ENCODE results near the gene HIC1. TPM values are rescaled to one million over a fixed set of nuclear protein-coding genes. Genes with fewer than 3 reads are reported as not detected.

The HIC1 gene
- total RNA-seq, 4 donors from 2014 or later: 6.8 to 40.4 (median 12.8) TPM

GRCh38 chr17:2070241-2071023 lies 15.5 kb downstream of the HIC1 start:
- peak in 1 of 3 donors; percentile 33 for DNase-seq
- H3K4me1 ChIP-seq: peaks cover 2 to 47% (median 17%) of the 10 kb centered on the region in 4 donors
- H3K4me3 ChIP-seq: no peak overlapping the region
- H3K27me3 ChIP-seq: no peaks in the 10 kb centered on the region
- H3K9me3 ChIP-seq: no peaks in the 10 kb centered on the region
- H3K27ac ChIP-seq: peak overlapping the region; percentile 63 to 94 (median 70)
- H3K36me3 ChIP-seq: no peaks in the 10 kb centered on the region
- TF ChIP-seq CTCF (IDR thresholded peaks at IDR 0.05) (no peak), POLR2A (IDR thresholded peaks at IDR 0.05) (no peak)

- Histone ChIP-seq H3K36me3 (no peaks in the 10 kb centered on the region), H3K27ac (peak overlapping the region; percentile 63 to 94 (median 70)), H3K9me3 (no peaks in the 10 kb centered on the region), H3K4me1 (peaks cover 2 to 47% (median 17%) of the 10 kb centered on the region in 4 donors), H3K27me3 (no peaks in the 10 kb centered on the region), H3K4me3 (no peak overlapping the region)
- peak in 1 of 3 donors; percentile 27 for DNase-seq
- TF ChIP-seq CTCF (IDR thresholded peaks at IDR 0.05) (no peak), POLR2A (IDR thresholded peaks at IDR 0.05) (no peak)
Measured at GRCh38 chr17:2071024-2071385, 16.1 kb downstream of the HIC1 start.

- H3K9me3 ChIP-seq: no peaks in the 10 kb centered on the region
- DNase-seq: peak in 1 of 3 donors; percentile 53
- no peak overlapping the region for H3K4me3 ChIP-seq
- peaks cover 2 to 47% (median 17%) of the 10 kb centered on the region in 4 donors for H3K4me1 ChIP-seq
- H3K27ac ChIP-seq: peak overlapping the region; percentile 63 to 94 (median 70)
- TF ChIP-seq POLR2A (IDR thresholded peaks at IDR 0.05) (no peak), CTCF (IDR thresholded peaks at IDR 0.05) (no peak)
- H3K27me3 ChIP-seq: no peaks in the 10 kb centered on the region
- no peaks in the 10 kb centered on the region for H3K36me3 ChIP-seq
Measured at GRCh38 chr17:2071455-2072281, 16.8 kb downstream of the HIC1 start.

GRCh38 chr17:2074919-2075318 lies 20.0 kb downstream of the HIC1 start:
- peaks cover 0 to 11% (median 0%) of the 10 kb centered on the region in 3 donors for H3K36me3 ChIP-seq
- peaks cover 0 to 23% (median 12%) of the 10 kb centered on the region in 4 donors for H3K4me1 ChIP-seq

GRCh38 chr17:2075336-2076086 lies 20.6 kb downstream of the HIC1 start:
- H3K4me3 ChIP-seq: no peak overlapping the region
- peaks cover 0 to 17% (median 0%) of the 10 kb centered on the region in 3 donors for H3K36me3 ChIP-seq
- DNase-seq: peak in 1 of 3 donors; percentile 47
- H3K27ac ChIP-seq: peak overlapping the region; percentile 38 to 72 (median 66)
- H3K4me1 ChIP-seq: peaks cover 0 to 22% (median 7%) of the 10 kb centered on the region in 4 donors
- H3K27me3 ChIP-seq: no peaks in the 10 kb centered on the region
- TF ChIP-seq CTCF (IDR thresholded peaks at IDR 0.05): peak in 2 of 6 experiments; percentile 9 to 15
- no peak for TF ChIP-seq POLR2A (IDR thresholded peaks at IDR 0.05)
- H3K9me3 ChIP-seq: no peaks in the 10 kb centered on the region

More at GRCh38 chr17:2074919-2075318, 20.0 kb downstream of the HIC1 start:
- peak in 1 of 3 donors; percentile 43 for DNase-seq
- TF ChIP-seq POLR2A (IDR thresholded peaks at IDR 0.05): no peak
- Histone ChIP-seq H3K4me3 (no peak overlapping the region), H3K27me3 (no peaks in the 10 kb centered on the region), H3K9me3 (no peaks in the 10 kb centered on the region), H3K27ac (peak overlapping the region; percentile 38 to 72 (median 66))

All from Peyer's patch (tissue), 4 donors.